ENCODE measurements around the gene SLC35F5. TPM values are rescaled to one million over a fixed set of nuclear protein-coding genes. Genes with fewer than 3 reads are reported as not detected.
"Not testable (repeated sequence)": the region's sequence is repeated elsewhere in the genome, so short reads cannot be mapped to it uniquely, and the experiment has no call there.

Gene SLC35F5, protein sequence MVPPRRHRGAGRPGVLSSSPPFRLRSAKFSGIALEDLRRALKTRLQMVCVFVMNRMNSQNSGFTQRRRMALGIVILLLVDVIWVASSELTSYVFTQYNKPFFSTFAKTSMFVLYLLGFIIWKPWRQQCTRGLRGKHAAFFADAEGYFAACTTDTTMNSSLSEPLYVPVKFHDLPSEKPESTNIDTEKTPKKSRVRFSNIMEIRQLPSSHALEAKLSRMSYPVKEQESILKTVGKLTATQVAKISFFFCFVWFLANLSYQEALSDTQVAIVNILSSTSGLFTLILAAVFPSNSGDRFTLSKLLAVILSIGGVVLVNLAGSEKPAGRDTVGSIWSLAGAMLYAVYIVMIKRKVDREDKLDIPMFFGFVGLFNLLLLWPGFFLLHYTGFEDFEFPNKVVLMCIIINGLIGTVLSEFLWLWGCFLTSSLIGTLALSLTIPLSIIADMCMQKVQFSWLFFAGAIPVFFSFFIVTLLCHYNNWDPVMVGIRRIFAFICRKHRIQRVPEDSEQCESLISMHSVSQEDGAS
- total RNA-seq = 108 and 110 TPM in 2 replicates

DNA sequence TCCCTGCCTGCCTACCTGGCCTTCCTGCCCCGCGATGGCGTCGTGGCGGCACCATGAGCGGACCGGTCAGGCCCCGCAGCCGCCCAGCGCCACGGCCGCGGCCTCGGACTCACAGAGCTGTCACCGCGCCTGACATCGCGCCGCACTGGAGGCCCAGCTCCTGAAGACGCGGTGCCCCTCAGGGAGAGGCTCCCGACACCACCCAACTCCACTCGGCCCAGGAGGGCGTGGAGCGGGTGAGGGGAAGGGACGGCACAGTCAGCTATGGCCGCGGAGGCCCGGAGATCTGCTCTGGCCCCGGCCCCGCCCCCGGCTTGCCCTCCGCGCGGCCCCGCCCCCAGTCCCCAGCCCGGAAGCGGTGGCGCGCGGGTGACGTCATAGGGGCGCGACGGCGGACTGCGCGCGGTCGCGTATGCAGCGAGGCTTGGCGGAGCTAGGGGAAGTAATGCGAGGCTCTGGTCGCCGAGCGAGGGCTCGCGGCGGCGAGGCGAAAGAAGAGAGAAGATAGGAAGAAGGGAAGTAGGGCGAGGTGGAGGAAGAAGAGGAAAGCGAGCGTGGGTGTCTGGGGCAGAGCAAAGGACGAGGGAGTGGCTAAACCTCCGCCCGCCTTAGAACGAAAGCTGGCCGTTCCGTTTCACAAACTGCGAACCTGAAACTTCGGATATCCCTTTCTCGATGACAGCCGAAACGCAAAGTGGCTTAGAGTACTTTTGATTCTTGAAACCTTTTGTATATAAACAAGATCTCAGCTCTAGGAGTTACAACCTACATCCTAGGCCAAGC is at the start of gene SLC35F5:
TSS of gene SLC35F5 (minus strand) at position 288 of the 783 bp plus-strand sequence. CDS start at position 55, 233 bp downstream.
- peak; percentile 67 to 90 for DNase-seq (ENCODE audit: low read depth in 2 of 2)

DNA sequence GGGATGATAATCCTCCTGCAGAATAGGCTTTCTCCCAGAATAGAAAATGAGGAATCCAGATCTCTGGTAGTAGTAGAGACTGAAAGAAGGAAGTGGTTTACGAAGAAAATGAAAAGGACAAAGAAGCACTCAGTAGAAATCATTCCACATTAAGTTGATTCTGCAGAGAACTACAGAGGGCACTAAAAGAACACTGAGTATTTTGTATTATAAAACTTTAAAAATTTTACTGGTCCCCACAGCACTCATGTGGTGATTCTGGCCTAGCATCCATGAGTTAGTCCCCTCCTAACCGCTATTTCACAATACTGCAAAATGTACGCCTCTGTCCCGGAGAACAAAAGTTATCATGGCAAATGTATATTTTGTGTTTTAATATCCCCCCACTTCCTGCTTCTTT is 42.9 kb upstream of the SLC35F5 start:
- no peak for DNase-seq (ENCODE audit: low read depth in 2 of 2)

DNA sequence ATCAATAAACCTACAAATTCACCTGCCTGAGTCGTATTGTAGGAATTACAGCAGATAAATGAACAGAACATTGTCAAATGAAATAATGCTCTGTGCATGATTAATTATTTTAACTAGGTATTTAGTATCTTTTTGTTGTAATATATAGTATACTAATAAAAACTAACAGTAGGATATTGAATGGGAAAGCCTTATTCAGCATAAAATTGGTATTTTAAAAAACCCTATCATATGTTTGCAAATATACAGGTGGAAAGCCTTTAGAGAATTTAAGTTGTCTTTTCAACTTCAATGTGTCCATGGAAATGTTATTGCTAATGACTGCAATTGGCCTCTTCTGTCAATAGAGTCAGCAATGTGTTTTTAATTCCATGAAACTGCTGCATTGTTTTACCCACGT is 40.8 kb upstream of the SLC35F5 start:
- no peak for DNase-seq (ENCODE audit: low read depth in 2 of 2)

DNA sequence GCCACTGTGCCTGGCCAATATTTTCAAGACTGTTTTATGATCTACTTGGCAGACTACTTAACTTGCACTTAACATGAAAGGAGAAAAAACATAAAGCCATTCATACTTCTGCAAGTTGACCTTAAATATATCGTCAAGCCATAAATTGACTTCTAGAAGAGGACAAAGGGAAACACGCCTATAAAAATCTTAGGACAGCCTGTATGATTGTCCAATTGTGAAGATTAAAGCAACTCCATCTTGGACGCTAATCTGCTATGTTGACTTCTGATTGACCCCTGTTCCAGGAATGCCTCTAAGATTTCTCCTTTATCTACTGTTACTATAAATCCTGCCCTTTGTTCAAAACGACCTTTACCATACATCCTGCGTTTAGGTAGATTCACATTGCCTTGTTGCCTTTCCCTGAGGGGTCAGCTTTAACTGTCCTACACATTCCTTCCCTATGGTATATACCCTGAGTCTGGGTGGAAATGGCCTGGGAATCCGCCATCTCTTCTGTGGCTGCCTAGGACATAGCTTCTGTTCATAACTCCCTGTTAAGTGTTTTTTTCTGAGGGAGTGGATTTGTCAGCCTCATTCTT is 40.2 kb upstream of the SLC35F5 start:
- DNase-seq (ENCODE audit: low read depth in 2 of 2) = no peak

DNA sequence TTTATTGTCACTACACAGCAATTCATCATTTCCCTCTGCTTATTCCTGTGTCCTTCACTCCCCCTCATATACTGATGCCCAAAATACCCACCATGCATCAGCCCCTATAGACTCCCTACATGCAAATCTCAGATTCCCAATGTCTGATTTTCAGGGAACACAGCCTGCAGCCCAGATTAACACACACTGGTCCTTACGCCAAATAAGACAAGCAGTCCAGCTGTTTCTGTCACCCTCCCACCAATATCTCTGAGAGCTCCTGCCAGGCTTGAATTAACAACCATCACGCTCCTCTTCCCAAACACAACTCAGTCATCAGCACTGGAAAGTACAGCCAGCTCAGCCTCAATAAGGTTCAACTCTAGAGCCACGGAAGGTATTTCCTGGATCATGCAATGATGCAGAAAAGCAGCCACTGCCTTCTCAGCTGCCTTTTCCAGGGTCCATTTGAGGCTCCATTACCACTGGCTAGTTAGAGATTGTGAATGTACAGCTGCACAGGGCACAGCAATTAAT is 39.0 kb upstream of the SLC35F5 start:
- no peak for DNase-seq (ENCODE audit: low read depth in 2 of 2)

DNA sequence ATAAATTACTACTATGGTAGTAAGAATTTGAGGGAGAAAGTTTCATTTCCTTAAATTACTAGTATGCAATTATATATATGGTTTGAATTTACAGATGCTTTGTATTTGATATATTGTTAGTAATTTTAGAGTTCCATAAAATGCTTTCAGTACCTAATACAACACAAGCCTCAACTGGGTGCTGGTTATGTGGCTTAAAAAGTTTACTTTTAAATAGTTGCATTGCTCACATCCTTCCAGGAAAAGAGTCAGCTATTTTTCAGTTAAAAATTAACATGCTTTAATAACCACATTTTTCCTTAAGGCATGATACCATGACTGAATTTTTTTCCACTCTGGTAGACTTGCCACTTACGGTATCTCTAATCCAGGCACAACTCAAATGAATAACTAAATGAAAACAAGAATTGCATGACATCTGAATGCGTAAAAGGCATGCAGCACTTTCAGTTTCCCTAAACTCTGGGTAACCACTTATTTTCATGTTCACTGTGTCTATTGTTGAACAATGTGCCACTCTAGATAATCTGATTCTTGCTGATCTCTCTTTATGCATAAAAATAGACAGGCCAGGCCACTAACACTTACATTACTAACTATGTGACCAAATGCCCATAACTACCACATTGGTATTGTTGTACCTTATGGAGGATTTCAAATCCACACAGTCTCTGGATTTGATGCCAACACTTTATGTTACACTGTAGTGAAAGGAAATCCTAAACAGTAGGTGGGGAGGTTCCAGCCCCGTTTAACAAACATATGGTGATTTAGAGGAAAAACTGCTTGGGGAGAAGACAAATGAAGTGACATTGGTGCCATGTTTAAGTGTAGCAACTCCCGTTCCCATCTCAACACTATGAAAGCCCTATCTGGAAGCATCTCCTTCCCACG is 35.5 kb upstream of the SLC35F5 start:
- DNase-seq (ENCODE audit: low read depth in 2 of 2) = no peak

DNA sequence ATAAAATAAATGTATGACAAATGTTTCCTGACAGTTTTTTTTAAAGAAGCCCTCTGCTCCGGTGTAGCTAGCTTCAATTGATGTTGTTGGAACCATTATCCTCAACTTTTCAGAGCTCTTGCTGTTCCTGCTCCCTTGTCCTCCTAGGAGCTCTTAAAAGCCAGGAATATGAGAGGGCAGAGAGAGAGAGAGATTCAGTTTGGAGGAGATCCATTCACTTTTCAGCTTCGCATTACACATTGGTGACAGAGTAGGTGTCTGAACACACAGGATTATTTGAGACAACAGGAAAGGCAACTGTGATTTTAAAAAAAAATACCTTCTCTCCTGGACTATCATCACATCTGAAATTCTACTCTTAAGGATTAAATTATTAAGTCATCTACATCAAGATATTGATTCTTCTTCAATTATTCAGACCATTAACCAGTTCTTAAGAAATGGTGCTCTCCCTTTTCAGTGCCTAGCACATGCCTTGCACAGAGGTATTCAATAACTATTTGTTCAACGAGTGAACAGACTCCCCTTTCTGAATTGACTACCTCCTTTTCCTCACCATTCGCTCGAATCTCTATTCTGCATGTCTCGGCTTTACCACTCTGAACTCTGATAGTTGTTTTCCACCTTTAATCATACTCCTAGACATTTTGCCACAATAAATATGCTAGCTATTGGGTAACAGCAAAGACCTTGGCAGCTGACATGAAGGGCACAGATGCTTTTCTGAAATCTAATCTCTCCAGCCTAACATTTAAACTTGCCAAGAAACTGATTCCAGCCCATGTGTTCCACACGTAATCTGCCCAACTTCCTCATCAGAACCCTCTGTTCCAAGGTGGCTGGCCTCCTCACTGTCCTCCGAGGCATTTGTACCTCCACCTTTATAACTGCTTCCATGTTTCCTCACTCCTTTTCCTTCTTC is 28.6 kb upstream of the SLC35F5 start:
- DNase-seq (ENCODE audit: low read depth in 2 of 2) = no peak

DNA sequence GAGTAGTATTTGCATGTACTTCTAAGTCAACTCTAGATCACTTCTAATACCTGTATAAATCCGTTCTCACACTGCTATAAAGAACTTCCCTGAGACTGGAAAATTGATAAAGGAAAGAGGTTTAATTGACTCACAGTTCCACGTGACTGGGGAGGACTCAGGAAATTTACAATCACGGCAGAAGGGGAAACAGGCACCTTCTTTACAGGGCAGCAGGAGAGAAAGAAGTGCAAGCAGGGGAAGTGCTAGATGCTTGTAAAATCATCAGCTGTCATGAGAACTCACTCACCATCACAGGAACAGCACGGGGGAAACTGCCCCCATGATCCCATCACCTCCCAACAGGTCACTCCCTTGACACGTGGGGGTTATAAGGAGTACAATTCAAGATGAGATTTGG is 24.0 kb upstream of the SLC35F5 start:
- DNase-seq (ENCODE audit: low read depth in 2 of 2) = no peak

DNA sequence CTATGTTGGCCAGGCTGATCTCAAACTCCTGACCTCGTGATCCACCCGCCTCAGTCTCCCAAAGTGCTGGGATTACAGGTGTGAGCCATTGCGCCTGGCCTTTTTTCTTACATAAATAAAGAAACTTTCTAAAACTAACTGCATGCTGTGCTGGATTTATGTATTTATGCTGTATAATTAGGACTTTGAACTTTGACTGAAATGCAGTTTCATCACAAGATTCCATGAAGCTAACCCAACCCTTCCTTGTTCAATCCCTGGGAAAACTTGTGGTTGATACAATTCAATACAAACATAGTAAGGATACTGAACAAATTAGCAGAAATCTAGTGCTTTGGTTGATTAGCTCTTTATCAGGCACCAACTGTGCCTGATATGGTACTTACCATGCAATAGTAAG is 20.9 kb upstream of the SLC35F5 start:
- no peak for DNase-seq (ENCODE audit: low read depth in 2 of 2)

DNA sequence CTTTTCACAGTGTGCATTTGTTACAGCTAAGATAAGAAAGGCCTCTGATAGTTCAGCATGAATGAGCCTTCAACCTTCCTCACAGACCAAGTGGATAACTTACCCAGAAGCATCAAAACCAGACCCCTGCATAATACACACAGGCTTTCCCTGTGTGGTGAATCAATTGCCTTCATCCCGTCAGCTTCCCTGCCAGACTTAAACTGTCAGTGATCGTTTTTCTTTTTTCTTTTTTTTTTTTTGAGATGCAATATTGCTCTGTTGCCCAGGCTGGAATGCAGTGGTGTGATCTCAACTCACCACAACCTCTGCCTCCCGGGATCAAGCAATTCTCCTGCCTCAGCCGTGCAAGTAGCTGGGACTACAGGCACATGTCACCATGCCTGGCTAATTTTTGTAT is 20.5 kb upstream of the SLC35F5 start:
- no peak for DNase-seq (ENCODE audit: low read depth in 2 of 2)

DNA sequence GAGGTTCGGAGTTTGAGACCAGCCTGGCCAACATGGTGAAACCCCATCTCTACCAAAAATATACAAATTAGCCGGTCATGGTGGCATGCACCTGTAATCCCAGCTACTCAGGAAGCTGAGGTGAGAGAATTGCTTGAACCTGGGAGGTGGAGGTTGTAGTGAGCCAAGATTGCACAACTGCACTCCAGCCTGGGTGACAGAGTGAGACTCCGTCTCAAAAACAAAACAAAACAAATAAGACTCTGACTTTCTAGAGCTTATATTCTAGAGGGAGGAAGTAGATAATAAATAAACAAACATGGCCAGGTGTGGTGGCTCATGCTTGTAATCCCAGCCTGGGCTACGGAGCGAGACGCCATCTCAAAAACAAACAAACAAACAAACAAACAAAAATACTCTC is 18.2 kb upstream of the SLC35F5 start:
- DNase-seq (ENCODE audit: low read depth in 2 of 2) = not testable (repeated sequence)

DNA sequence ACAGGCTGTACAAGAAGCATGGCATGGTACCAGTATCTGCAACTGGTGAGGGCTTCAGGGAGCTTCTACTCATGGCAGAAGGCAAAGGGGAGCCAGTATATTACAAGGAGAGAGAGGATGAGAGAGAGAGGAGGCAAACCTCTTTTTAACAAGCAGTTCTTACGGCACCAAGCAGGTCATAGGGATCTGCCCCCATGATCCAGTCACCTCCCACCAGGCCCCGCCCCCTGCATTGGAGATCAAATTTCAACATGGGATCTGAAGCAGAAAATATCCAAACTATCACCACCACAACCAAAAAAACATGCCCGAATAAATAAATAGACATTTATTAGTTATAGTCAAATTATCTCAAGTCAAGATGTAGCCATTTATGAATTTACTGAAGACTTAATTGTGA is 14.5 kb upstream of the SLC35F5 start:
- no peak for DNase-seq (ENCODE audit: low read depth in 2 of 2)

DNA sequence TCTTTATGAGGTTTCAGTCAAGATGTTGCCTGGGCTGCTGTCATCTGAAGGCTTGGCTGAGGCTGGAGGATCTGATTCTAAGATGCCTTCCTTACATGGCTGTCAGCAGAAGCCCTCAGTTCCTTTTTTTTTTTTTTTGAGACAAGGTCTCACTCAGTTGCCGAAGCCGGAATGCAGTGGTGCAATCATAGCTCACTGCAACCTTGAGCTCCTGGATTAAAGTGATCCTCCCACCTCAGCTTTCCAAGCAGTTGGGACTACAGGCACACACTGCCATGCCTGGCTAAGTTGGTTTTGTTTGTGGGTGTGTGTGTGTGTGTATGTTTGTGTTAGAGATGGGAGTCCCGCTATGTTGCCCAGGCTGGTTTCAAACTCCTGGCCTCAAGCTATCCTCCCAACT is 13.1 kb upstream of the SLC35F5 start:
- no peak for DNase-seq (ENCODE audit: low read depth in 2 of 2)

DNA sequence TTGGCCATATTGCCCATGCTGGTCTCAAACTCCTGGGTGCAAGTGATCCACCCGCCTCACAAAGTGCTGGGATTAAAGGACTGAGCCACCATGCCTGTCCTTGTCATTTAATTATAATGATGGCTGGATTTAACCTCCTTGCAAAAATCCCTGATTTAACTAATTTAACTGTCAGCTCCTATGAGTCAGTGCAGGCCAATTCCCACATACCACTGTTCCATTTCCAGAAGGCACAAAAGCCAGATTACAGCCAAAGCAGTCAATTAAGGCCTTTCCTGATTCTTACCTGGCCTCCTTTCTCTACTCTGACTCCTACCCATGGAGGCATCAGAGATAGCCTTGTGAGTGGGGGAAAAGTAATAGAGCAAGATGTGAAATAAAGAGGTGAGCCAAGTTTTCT is 12.3 kb upstream of the SLC35F5 start:
- no peak for DNase-seq (ENCODE audit: low read depth in 2 of 2)

DNA sequence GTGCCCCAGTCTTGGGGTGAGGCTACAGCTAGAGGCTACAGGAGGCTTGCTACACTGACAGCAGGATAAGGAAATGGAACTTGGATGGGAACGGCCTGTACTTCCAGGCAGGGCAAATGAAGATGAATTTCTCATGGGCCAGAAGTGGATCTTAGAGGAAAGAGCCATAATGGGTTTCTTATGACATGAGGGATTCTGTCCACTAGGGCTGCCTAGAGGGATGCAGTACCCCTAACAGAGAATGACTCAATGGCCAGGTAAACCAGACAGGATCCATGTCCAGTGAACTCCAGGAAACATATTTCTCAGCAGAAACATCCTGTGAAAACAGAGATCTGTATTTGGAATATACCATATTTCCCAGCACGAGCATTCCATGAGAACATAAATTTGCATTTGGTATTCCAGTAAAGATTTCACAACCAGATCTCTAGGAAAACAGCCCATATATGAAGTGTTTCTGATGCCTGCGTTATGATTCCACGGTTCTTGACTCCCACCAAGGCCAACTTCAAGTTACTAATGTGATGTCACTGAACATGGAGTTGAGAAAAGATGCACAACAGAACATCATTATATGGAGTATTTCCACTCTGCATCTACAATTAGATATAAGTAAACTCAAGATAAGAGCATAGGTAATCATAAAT is 11.5 kb upstream of the SLC35F5 start:
- DNase-seq (ENCODE audit: low read depth in 2 of 2) = no peak

DNA sequence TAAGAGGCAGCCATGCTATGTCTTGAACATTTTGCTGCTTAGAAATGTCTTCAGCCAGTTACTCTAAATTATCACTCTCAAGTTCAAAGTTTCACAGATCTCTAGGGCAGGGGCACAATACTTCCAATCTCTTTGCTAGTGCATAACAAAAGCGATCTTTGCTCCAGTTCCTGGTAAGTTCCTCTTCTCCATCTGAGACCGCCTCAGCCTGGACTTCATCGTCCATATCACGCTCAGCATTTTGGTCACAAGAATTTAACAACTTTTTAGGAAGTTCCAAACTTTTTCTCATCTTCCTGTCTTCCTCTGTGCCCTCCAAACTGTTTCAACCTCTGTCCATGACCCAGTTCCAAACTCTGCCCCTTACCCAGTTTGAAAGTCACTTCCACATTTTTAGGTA is 8.8 kb upstream of the SLC35F5 start:
- DNase-seq (ENCODE audit: low read depth in 2 of 2) = no peak

DNA sequence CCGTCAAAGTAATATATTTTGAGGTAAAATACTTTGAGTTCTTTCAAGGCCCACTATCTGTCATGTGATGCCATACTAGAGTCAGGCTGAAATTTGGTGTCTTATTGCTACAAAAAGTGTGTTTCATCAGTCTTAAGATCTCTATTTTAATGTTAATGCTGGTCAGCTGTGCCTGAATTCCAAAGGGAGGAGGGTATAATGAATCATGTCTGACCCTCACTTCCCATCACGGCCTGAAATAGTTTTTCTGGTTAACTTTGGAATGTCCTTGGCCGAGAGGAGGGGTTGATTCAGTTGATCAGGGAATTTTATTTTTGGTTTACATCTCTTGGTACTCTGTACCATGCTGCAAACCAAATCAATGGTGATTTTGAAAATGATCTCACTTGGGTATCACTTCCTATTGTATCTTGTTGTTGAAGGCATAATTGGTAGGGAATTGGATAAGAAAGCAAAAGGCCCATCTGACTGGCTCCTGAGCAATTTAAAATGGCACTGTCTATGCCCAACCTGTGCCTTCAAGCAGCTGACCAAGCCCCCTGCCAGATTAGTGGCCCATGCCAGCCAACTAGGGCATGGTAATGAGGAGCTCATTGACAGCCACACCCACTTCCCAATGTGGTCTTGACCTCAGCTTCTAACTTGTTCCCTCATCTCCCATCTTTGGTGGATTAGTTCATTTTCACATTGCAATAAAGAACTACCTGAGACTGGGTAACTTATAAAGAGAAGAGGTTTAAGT is 6.1 kb upstream of the SLC35F5 start:
- peak in 1 of 2 donors; percentile 37 for DNase-seq (ENCODE audit: low read depth in 2 of 2)

DNA sequence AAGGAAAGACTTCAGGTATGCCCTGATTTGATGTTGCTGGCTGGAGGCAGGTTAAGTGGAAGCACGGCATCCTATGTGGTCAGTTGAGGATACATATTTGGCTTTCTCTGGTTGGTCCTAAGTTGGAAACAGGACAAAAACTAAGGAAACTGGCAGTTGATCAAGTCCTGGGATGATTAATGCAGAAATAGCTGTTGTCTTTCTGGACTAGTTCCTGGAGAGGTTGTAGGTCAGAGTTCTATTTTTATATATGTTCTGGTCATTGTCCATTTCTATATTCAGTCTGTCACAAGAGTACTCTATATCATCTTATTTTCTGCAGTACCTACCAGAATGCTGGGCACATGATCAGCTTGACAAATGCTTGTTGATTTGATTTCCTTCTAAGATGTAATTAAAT is 4.0 kb upstream of the SLC35F5 start:
- DNase-seq (ENCODE audit: low read depth in 2 of 2) = peak; percentile 61 to 85
